GM12873 (cell line): ENCODE data around the gene CTIF.

Source experiments
- TF ChIP-seq, protein P1 (sequence below): IDR thresholded peaks from 2 replicates; pipeline ENCODE4 v1.5.1; 2012; ENCODE audit warnings: low read depth, mild to moderate bottlenecking, moderate library complexity, low read length, control low read depth; ENCODE audit not compliant: insufficient read depth; ENCODE audit errors: missing control alignments

CTIF gene

DNA sequence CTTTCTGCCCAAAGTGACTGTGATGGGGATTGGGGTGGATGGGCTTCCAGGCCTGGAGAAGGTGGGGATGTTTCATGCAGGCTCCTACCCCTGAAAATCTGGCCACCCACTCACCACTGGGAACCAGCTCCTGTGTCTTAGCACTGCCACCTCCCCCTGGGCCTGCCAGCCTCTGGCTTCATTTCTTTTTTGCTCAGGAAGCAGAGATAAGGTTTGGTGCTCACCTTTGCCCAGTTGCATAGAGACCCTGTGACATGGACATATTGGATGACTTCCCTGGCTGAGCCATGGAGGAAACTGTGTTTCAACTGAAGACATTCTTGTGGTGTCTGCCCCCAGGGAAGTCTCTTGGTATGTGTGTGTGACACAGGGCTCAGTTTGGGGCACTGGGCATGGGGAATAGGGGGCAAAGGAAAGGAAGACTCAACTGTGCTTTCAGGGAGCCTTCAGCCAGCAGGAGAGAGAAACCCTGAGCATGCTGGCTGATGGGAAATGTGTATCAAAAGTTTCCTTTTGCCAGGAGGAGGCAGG lies 16.7 kb downstream of the CTIF start:
- TF ChIP-seq, protein P1, sequence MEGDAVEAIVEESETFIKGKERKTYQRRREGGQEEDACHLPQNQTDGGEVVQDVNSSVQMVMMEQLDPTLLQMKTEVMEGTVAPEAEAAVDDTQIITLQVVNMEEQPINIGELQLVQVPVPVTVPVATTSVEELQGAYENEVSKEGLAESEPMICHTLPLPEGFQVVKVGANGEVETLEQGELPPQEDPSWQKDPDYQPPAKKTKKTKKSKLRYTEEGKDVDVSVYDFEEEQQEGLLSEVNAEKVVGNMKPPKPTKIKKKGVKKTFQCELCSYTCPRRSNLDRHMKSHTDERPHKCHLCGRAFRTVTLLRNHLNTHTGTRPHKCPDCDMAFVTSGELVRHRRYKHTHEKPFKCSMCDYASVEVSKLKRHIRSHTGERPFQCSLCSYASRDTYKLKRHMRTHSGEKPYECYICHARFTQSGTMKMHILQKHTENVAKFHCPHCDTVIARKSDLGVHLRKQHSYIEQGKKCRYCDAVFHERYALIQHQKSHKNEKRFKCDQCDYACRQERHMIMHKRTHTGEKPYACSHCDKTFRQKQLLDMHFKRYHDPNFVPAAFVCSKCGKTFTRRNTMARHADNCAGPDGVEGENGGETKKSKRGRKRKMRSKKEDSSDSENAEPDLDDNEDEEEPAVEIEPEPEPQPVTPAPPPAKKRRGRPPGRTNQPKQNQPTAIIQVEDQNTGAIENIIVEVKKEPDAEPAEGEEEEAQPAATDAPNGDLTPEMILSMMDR: no peak

DNA sequence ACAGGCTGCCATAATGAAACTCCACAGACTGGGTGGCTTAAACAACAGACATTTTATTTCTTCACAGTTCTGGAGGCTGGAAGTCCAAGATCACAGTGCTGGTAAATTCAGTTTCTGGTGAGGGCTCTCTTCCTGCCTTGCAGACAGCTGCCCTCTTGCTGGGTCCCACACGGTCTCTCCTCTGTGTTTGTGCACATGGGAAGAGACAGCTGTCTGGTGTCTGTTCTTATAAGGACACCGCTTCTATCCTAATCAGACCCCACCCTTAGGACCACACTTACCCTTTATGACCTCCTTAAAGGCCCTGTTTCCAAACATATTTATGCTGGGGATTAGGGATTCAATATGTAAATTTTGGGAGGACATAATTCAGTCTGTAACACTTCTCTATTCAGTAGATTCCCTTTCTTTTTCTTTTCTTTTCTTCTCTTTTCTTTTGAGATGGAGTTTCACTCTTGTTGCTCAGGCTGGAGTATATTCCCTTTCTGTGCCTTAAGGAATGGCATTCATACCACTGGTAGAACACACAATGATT lies 18.9 kb downstream of the CTIF start:
- TF ChIP-seq, protein P1: no peak

DNA sequence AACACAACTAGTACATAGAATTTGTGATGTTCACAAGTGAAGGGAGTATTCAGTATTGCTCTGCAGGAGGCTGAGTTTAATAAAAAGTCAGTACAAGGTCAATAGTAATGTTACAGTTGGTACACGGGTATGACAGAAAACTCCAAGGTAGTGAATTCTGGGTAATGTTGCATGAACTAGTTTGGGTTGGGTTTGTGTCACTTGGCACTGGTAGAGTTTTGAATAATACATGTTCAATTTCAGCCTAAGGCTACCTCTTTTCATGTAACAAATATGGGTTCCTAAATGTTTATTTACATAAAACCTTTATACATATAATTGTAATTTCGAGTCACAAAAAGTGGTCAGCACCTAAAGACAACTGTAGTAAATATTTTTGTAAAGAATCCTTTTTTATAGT lies 19.4 kb downstream of the CTIF start:
- TF ChIP-seq, protein P1: no peak

DNA sequence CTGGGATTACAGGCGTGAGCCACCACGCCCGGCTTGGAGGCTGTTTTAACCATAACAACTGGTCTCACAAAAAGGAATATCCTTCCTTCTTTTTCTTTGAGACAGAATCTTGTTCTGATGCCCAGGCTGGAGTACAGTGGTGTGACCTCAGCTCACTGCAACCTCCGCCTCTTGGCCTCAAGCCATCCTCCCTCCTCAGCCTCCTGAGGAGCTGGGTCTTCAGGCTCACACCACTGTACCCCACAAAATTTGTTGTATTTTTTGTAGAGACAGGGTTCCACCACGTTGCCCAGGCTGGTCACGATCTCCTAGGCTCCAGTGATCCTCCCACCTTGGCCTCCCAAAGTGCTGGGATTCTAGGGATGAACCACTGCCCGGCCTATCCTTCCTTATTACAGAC lies 21.7 kb downstream of the CTIF start:
- TF ChIP-seq, protein P1: no peak

DNA sequence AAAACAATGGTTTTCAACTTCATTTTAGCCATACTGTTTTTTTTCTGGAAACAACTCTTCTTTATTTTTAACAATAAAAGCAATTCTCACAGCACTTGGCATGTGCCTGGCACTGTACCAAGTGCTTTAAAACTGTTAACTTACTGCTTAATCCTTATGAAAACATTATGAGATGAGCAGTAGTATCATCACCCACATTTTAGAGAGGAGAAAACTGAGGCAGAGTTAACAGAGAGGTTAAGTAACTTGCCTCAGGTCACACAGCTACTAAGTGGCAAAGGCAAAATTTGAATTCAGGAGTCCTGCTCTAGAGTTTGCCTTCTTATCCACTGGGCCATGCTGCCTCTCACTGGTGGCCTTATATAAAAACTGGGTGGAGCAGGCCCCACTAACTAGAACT lies 23.2 kb downstream of the CTIF start:
- TF ChIP-seq, protein P1: no peak

DNA sequence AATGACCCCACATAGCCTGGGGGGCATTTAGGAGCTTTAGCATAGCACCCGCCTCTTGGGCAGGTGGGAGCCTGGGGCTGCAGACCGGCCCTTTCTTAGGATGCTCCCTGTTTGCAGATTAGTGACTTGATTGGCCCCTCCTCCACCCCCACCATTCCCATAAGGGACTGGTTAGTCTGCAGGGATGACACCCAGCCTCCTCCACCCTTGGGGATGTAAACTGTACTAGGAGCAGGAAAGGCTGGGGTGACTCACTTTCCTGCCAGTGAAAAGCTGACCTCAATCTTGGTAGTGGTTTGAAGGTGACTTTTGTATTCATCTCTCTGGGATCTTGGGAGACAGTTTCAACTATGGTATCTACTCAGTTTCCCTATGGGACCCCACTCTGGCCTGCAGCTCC lies 24.2 kb downstream of the CTIF start:
- TF ChIP-seq, protein P1: no peak

DNA sequence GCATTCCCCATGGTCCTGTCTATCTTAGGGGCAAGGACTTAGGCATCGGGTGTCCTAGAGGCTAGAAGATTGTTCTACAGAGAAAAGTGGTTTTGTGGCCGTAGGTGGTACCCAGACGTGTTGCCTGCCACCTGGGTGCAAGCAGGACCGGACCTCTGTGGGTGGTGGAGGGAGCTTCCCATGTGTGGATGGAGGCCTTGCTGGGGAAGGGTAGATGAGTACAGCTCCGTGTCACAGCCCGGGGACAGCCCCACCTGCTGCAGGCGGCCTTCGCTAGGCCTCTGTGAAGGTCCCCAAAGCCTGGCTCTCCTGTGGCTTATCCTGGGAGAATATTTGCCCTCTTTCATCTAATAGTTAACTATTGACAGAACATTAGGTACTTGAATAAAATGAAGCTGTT lies 25.3 kb downstream of the CTIF start:
- TF ChIP-seq, protein P1: no peak
